Measurements from ENCODE around the gene HRCT1.
A peak's percentile ranks its signal among the peaks of the same experiment; 100 is the strongest.
"Not testable (repeated sequence)": the region's sequence is repeated elsewhere in the genome, so short reads cannot be mapped to it uniquely, and the experiment has no call there.

The HRCT1 gene

GRCh38 chr9:35897376-35898099, 8.5 kb upstream of the HRCT1 start:
- H3K9me3 ChIP-seq (ENCODE audit: control insufficient read depth, low read depth, low read length); H3K36me3 ChIP-seq (ENCODE audit: control insufficient read depth, low read depth, low read length); H3K27me3 ChIP-seq (ENCODE audit: control insufficient read depth, insufficient read depth, low read length); H3K4me1 ChIP-seq (ENCODE audit: control insufficient read depth, low read depth, low read length); H3K27ac ChIP-seq (ENCODE audit: low read length); H3K4me3 ChIP-seq (ENCODE audit: low read length); H3K9ac ChIP-seq (ENCODE audit: low read length): not testable (repeated sequence)

- Histone ChIP-seq H3K27ac (ENCODE audit: low read length) (no peak overlapping the region), H3K9ac (ENCODE audit: low read length) (no peak overlapping the region), H3K9me3 (ENCODE audit: control insufficient read depth, low read depth, low read length) (no peaks in the 10 kb centered on the region), H3K4me3 (ENCODE audit: low read length) (no peak overlapping the region), H3K4me1 (ENCODE audit: control insufficient read depth, low read depth, low read length) (no peaks in the 10 kb centered on the region), H3K27me3 (ENCODE audit: control insufficient read depth, insufficient read depth, low read length) (no peaks in the 10 kb centered on the region), H3K36me3 (ENCODE audit: control insufficient read depth, low read depth, low read length) (no peaks in the 10 kb centered on the region)
Measured at GRCh38 chr9:35898337-35898736, 7.7 kb upstream of the HRCT1 start.

DNA sequence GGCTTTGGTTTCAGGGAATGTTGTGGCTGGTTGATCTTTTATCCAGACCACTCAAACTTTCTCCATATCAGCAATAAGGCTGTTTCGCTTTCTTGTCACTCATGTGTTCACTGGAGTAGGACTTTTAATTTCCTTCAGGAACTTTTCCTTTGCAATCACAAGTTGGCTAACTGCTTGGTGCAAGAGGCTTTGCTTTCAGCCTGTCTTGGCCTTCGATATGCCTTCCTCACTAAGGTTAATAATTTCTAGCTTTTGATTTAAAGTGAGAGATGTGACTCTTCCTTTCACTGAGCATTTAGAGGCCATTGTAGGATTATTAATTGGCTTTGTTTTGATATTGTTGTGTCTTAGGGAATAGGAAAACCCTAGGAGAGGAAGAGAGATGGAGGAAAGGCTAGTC, 7.0 kb upstream of the HRCT1 start:
- no peak overlapping the region for H3K9ac ChIP-seq (ENCODE audit: low read length)
- no peaks in the 10 kb centered on the region for H3K27me3 ChIP-seq (ENCODE audit: control insufficient read depth, insufficient read depth, low read length)
- H3K4me1 ChIP-seq (ENCODE audit: control insufficient read depth, low read depth, low read length), result no peaks in the 10 kb centered on the region
- H3K36me3 ChIP-seq (ENCODE audit: control insufficient read depth, low read depth, low read length), result no peaks in the 10 kb centered on the region
- H3K9me3 ChIP-seq (ENCODE audit: control insufficient read depth, low read depth, low read length), result no peaks in the 10 kb centered on the region
- no peak overlapping the region for H3K27ac ChIP-seq (ENCODE audit: low read length)
- no peak overlapping the region for H3K4me3 ChIP-seq (ENCODE audit: low read length)

DNA sequence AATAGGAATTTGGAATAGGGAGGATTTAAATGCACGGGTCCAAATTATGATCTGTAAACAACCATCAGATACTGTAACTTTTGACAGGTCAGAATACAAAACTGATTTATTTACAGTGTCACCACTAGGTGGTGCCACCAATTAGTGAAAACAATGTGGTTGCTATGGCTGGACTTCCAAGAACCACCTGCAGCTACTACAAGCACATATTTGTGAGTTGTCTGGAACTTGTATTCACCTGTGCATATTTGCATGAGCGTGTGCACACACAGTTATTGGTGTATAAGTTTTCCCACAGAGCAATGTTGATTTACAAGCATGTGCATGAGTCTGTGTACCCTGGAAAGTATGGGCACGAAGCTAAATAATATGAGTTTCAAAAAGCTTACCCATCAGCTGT, 3.0 kb upstream of the HRCT1 start:
- no peak overlapping the region for H3K9ac ChIP-seq (ENCODE audit: low read length)
- no peak overlapping the region for H3K27ac ChIP-seq (ENCODE audit: low read length)
- H3K4me1 ChIP-seq (ENCODE audit: control insufficient read depth, low read depth, low read length), result peaks cover 9% of the 10 kb centered on the region
- no peak overlapping the region for H3K4me3 ChIP-seq (ENCODE audit: low read length)
- H3K36me3 ChIP-seq (ENCODE audit: control insufficient read depth, low read depth, low read length), result no peaks in the 10 kb centered on the region
- H3K9me3 ChIP-seq (ENCODE audit: control insufficient read depth, low read depth, low read length), result no peaks in the 10 kb centered on the region
- no peaks in the 10 kb centered on the region for H3K27me3 ChIP-seq (ENCODE audit: control insufficient read depth, insufficient read depth, low read length)

DNA sequence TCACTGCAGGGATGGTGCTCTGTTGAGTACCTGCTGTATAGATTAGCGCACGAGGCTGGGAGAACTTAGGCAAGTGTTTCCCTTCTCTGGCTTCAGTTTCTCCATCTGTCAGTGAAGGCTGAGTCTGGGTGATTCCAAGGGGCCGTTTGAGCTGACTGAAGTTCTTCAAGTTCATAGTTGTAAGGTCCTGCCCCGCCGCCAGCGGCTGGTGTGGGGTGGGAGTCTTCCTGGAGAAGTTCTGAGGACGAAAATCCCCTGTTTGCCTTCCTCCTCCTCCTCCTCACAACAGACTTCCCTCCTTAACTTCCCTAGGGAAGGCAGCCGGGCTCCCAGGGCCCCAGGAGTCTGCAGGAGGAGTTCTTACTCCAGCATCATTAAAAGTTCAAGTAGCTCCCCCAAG, 1.7 kb upstream of the HRCT1 start:
- Histone ChIP-seq H3K9me3 (ENCODE audit: control insufficient read depth, low read depth, low read length) (no peaks in the 10 kb centered on the region), H3K4me1 (ENCODE audit: control insufficient read depth, low read depth, low read length) (peaks cover 16% of the 10 kb centered on the region), H3K36me3 (ENCODE audit: control insufficient read depth, low read depth, low read length) (no peaks in the 10 kb centered on the region), H3K27ac (ENCODE audit: low read length) (no peak overlapping the region), H3K4me3 (ENCODE audit: low read length) (no peak overlapping the region), H3K27me3 (ENCODE audit: control insufficient read depth, insufficient read depth, low read length) (no peaks in the 10 kb centered on the region), H3K9ac (ENCODE audit: low read length) (no peak overlapping the region)

DNA sequence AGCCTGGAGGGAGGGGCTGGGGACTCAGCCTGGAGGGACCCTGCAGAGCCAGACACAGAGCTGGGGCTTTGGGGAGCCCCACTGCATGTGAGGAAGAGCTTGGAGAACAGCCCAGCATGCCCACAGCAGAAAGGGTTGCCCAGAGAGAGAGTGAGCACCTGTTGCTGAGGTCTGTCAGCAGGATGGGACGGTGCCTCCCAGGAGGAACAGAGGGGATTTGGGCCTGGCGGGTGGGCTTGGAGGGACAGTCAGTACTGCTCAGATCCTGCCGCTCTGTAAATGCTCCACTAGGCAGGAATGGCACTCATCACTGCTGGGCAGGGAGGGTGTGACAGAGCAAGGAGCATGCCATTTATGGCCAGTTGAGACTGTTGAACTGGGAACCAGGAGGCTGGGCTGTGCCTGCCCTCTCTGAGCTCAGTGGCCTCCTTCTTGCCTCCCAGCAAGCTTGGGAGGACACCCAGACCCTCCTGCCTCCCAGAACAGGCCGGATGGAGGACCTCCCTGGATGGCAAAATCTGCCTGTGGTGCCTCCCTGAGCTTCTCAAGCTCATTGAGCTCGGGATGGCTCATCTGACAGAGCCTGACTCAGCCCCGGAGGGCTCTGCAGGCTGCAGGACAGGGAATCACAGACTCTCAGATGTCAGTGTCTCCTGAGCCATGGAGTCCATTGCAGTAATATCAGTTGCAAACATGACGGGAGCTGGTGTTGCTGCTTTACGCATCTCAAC, 786 bp upstream of the HRCT1 start:
- no peak overlapping the region for H3K9ac ChIP-seq (ENCODE audit: low read length)

GRCh38 chr9:35906923-35907699, 1.1 kb downstream of the HRCT1 start:
- H3K4me3 ChIP-seq (ENCODE audit: low read length), result no peak overlapping the region
- peak overlapping the region; percentile 1 for H3K27ac ChIP-seq (ENCODE audit: low read length)

More for the DNA sequence above, 786 bp upstream of the HRCT1 start:
- no peaks in the 10 kb centered on the region for H3K9me3 ChIP-seq (ENCODE audit: control insufficient read depth, low read depth, low read length)
- H3K27ac ChIP-seq (ENCODE audit: low read length), result no peak overlapping the region
- H3K36me3 ChIP-seq (ENCODE audit: control insufficient read depth, low read depth, low read length), result no peaks in the 10 kb centered on the region
- no peak overlapping the region for H3K4me3 ChIP-seq (ENCODE audit: low read length)
- H3K27me3 ChIP-seq (ENCODE audit: control insufficient read depth, insufficient read depth, low read length), result no peaks in the 10 kb centered on the region
- peaks cover 16% of the 10 kb centered on the region for H3K4me1 ChIP-seq (ENCODE audit: control insufficient read depth, low read depth, low read length)

GRCh38 chr9:35907711-35908503, 1.9 kb downstream of the HRCT1 start:
- Histone ChIP-seq H3K9ac (ENCODE audit: low read length) (no peak overlapping the region), H3K36me3 (ENCODE audit: control insufficient read depth, low read depth, low read length) (no peaks in the 10 kb centered on the region), H3K4me1 (ENCODE audit: control insufficient read depth, low read depth, low read length) (peaks cover 16% of the 10 kb centered on the region), H3K27ac (ENCODE audit: low read length) (peak overlapping the region; percentile 1), H3K4me3 (ENCODE audit: low read length) (no peak overlapping the region), H3K27me3 (ENCODE audit: control insufficient read depth, insufficient read depth, low read length) (no peaks in the 10 kb centered on the region), H3K9me3 (ENCODE audit: control insufficient read depth, low read depth, low read length) (no peaks in the 10 kb centered on the region)

More at GRCh38 chr9:35906923-35907699, 1.1 kb downstream of the HRCT1 start:
- H3K27me3 ChIP-seq (ENCODE audit: control insufficient read depth, insufficient read depth, low read length), result no peaks in the 10 kb centered on the region
- peaks cover 16% of the 10 kb centered on the region for H3K4me1 ChIP-seq (ENCODE audit: control insufficient read depth, low read depth, low read length)
- H3K9me3 ChIP-seq (ENCODE audit: control insufficient read depth, low read depth, low read length), result no peaks in the 10 kb centered on the region
- H3K36me3 ChIP-seq (ENCODE audit: control insufficient read depth, low read depth, low read length), result no peaks in the 10 kb centered on the region
- H3K9ac ChIP-seq (ENCODE audit: low read length), result no peak overlapping the region

GRCh38 chr9:35908504-35909125, 2.6 kb downstream of the HRCT1 start:
- no peak overlapping the region for H3K4me3 ChIP-seq (ENCODE audit: low read length)
- no peaks in the 10 kb centered on the region for H3K27me3 ChIP-seq (ENCODE audit: control insufficient read depth, insufficient read depth, low read length)
- peaks cover 16% of the 10 kb centered on the region for H3K4me1 ChIP-seq (ENCODE audit: control insufficient read depth, low read depth, low read length)
- no peak overlapping the region for H3K27ac ChIP-seq (ENCODE audit: low read length)
- H3K9me3 ChIP-seq (ENCODE audit: control insufficient read depth, low read depth, low read length), result no peaks in the 10 kb centered on the region
- H3K9ac ChIP-seq (ENCODE audit: low read length), result no peak overlapping the region
- H3K36me3 ChIP-seq (ENCODE audit: control insufficient read depth, low read depth, low read length), result no peaks in the 10 kb centered on the region

DNA sequence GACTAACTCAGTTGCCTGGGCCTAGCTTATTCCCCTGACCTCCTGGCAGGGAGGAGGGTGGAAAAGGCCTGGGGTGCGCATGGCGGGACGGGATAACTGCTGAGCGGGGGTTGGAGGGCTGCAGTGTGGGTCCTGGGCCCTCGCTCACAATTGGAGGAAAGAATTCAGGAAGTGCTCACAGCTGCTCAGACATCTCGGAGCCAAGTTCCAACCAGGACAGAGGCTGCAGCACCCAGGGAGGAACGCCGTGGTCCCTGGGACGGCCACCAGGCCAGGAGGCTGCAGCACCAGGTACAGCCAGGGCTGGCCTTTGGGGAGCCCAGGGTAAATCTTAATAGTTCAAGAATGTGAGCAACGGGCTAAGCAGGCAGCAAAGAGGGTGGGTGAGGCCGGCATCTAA, 3.3 kb downstream of the HRCT1 start, which contains the start of gene SPAAR:
Gene SPAAR (plus strand): TSS at position 217 of the 400 bp plus-strand sequence. CDS start 974 bp downstream, outside the sequence.
- no peak within 1 kb of the TSS for H3K4me3 ChIP-seq (ENCODE audit: low read length)
- no peak within 1 kb of the TSS for H3K27ac ChIP-seq (ENCODE audit: low read length)
- peaks cover 16% of the 10 kb centered on the region for H3K4me1 ChIP-seq (ENCODE audit: control insufficient read depth, low read depth, low read length)
- H3K36me3 ChIP-seq (ENCODE audit: control insufficient read depth, low read depth, low read length), result no peaks in the 10 kb centered on the region
- no peaks in the 10 kb centered on the region for H3K9me3 ChIP-seq (ENCODE audit: control insufficient read depth, low read depth, low read length)
- no peaks in the 10 kb centered on the region for H3K27me3 ChIP-seq (ENCODE audit: control insufficient read depth, insufficient read depth, low read length)
- H3K9ac ChIP-seq (ENCODE audit: low read length), result no peak within 1 kb of the TSS
